Vagina (tissue), 2 donors: ENCODE data around the gene SRCIN1. TPM values are rescaled to one million over a fixed set of nuclear protein-coding genes. Genes with fewer than 3 reads are reported as not detected.
A peak's percentile ranks its signal among the peaks of the same experiment; 100 is the strongest.
"Not testable (repeated sequence)": the region's sequence is repeated elsewhere in the genome, so short reads cannot be mapped to it uniquely, and the experiment has no call there.

Experiments used
- DNase-seq, 2 donors: peaks; one replicate each; pipeline ENCODE4 v3.0.0-alpha.2; 2017; ENCODE audit errors: extremely low spot score in 2 of 2
- H3K27ac ChIP-seq: fragments of 200-600 bp; sonication (generic); one replicate; pipeline ENCODE4 v1.5.1; 2019
- H3K27me3 ChIP-seq: fragments of 200-600 bp; sonication (generic); one replicate; pipeline ENCODE4 v1.5.1; 2019
- H3K36me3 ChIP-seq, 2 donors: fragments of 200-600 bp; sonication (generic); one replicate each; pipeline ENCODE4 v1.5.1; 2017 to 2019
- H3K4me1 ChIP-seq: fragments of 200-600 bp; sonication (generic); one replicate; pipeline ENCODE4 v1.5.1; 2019
- H3K4me3 ChIP-seq, 2 donors: fragments of 200-600 bp; sonication (generic); 1 replicate in 1 of 2; 2 replicates in 1 of 2; pipeline ENCODE4 v1.5.1; 2016 to 2019
- H3K9me3 ChIP-seq: fragments of 200-600 bp; sonication (generic); one replicate; pipeline ENCODE4 v1.5.1; 2019
- POLR2A ChIP-seq, 2 donors: fragments of 450-650 bp; IDR thresholded peaks; one replicate each; pipeline ENCODE4 v1.6.1; 2017; ENCODE audit warnings: antibody characterized with exemption in 2 of 2, mild to moderate bottlenecking in 2 of 2, moderate library complexity in 2 of 2
- POLR2AphosphoS5 ChIP-seq, 2 donors: sonication (generic); formaldehyde crosslinking; IDR thresholded peaks; one replicate each; pipeline ENCODE4 v1.9.0; 2017; ENCODE audit warnings: antibody characterized with exemption in 2 of 2, mild to moderate bottlenecking in 2 of 2, low read depth in 1 of 2; ENCODE audit not compliant: insufficient read depth in 1 of 2
- intact Hi-C: fragments of 100-400 bp; cut with DNase I; formaldehyde crosslinking; loops from one replicate; pipeline ENCODE4 v1.15.1; 2023
- total RNA-seq: library from RNA; depleted of rRNA; stranded (reverse); fragments of >200 nt; gene quantifications from one replicate; pipeline ENCODE4 v1.2.3, GENCODE V29; 2016
- TF ChIP-seq, protein P1 (sequence below), 3 experiments: fragments of 450-650 bp in 2 of 3; fragments of 200-600 bp in 1 of 3; sonication (generic) in 1 of 3; IDR thresholded peaks; one replicate each; pipeline ENCODE4 v1.5.1; 2017 to 2019; ENCODE audit warnings: antibody characterized with exemption in 3 of 3, mild to moderate bottlenecking in 2 of 3, moderate library complexity in 2 of 3

Gene SRCIN1, protein sequence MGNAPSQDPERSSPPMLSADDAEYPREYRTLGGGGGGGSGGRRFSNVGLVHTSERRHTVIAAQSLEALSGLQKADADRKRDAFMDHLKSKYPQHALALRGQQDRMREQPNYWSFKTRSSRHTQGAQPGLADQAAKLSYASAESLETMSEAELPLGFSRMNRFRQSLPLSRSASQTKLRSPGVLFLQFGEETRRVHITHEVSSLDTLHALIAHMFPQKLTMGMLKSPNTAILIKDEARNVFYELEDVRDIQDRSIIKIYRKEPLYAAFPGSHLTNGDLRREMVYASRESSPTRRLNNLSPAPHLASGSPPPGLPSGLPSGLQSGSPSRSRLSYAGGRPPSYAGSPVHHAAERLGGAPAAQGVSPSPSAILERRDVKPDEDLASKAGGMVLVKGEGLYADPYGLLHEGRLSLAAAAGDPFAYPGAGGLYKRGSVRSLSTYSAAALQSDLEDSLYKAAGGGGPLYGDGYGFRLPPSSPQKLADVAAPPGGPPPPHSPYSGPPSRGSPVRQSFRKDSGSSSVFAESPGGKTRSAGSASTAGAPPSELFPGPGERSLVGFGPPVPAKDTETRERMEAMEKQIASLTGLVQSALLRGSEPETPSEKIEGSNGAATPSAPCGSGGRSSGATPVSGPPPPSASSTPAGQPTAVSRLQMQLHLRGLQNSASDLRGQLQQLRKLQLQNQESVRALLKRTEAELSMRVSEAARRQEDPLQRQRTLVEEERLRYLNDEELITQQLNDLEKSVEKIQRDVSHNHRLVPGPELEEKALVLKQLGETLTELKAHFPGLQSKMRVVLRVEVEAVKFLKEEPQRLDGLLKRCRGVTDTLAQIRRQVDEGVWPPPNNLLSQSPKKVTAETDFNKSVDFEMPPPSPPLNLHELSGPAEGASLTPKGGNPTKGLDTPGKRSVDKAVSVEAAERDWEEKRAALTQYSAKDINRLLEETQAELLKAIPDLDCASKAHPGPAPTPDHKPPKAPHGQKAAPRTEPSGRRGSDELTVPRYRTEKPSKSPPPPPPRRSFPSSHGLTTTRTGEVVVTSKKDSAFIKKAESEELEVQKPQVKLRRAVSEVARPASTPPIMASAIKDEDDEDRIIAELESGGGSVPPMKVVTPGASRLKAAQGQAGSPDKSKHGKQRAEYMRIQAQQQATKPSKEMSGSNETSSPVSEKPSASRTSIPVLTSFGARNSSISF
- total RNA-seq = 5.2 TPM

DNA sequence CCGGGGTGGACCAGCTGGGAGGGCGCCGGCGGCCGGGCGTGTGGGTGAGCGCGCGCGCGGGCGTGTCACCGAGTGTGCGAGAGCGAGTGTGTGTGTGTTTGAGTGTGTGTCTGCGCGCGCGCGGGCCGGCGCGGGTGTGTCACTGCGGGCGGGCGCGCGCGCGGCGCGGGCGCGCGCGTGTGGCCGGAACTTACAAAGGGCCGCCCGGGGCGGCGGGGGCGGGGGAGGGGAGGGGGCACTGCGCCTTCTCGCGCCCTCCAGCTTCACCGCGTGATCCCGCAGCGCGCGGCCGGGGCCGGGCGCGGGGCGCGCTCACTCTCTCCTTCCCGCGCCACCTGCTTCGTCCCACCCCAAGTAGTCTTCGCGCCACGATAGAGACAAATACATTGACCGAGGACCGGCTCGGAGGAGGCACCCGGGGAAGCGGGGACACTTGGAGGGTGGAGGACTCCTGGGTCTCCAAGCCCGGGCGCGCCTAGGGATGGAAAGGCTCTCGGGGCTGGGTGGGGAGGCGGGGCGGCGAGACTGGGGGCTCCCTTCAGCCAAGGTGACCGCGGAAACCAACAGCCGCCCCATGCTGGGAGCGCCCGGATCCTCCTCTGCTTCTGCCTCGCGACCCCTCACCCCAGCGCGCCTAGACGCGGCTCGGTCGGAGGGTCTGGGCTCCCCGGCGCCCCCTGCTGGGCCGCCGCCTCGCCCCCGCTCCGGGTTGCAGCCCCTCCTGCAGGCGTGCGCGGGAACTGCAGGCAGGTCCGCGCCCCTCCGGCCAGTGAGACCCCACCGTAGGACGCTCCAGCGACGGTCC is at the start of gene SRCIN1:
TSS of gene SRCIN1 (minus strand) at position 112 of the 805 bp plus-strand sequence. CDS start 247 bp downstream, outside the sequence.
- Histone ChIP-seq H3K4me3 (peak within 1 kb of the TSS; percentile 49 to 51), H3K9me3 (no peaks in the 10 kb centered on the region), H3K36me3 (no peaks in the 10 kb centered on the region), H3K27ac (no peak within 1 kb of the TSS), H3K27me3 (peaks cover 16% of the 10 kb centered on the region), H3K4me1 (peaks cover 32% of the 10 kb centered on the region)
- TF ChIP-seq, protein P1, sequence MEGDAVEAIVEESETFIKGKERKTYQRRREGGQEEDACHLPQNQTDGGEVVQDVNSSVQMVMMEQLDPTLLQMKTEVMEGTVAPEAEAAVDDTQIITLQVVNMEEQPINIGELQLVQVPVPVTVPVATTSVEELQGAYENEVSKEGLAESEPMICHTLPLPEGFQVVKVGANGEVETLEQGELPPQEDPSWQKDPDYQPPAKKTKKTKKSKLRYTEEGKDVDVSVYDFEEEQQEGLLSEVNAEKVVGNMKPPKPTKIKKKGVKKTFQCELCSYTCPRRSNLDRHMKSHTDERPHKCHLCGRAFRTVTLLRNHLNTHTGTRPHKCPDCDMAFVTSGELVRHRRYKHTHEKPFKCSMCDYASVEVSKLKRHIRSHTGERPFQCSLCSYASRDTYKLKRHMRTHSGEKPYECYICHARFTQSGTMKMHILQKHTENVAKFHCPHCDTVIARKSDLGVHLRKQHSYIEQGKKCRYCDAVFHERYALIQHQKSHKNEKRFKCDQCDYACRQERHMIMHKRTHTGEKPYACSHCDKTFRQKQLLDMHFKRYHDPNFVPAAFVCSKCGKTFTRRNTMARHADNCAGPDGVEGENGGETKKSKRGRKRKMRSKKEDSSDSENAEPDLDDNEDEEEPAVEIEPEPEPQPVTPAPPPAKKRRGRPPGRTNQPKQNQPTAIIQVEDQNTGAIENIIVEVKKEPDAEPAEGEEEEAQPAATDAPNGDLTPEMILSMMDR (IDR thresholded peaks at IDR 0.05) = peak in 2 of 3 experiments; percentile 26 to 45
- no peak for TF ChIP-seq POLR2AphosphoS5 (IDR thresholded peaks at IDR 0.05; ENCODE audit: insufficient read depth in 1 of 2, low read depth in 1 of 2)
- intact Hi-C loops = no loop called here
- no peak for DNase-seq

DNA sequence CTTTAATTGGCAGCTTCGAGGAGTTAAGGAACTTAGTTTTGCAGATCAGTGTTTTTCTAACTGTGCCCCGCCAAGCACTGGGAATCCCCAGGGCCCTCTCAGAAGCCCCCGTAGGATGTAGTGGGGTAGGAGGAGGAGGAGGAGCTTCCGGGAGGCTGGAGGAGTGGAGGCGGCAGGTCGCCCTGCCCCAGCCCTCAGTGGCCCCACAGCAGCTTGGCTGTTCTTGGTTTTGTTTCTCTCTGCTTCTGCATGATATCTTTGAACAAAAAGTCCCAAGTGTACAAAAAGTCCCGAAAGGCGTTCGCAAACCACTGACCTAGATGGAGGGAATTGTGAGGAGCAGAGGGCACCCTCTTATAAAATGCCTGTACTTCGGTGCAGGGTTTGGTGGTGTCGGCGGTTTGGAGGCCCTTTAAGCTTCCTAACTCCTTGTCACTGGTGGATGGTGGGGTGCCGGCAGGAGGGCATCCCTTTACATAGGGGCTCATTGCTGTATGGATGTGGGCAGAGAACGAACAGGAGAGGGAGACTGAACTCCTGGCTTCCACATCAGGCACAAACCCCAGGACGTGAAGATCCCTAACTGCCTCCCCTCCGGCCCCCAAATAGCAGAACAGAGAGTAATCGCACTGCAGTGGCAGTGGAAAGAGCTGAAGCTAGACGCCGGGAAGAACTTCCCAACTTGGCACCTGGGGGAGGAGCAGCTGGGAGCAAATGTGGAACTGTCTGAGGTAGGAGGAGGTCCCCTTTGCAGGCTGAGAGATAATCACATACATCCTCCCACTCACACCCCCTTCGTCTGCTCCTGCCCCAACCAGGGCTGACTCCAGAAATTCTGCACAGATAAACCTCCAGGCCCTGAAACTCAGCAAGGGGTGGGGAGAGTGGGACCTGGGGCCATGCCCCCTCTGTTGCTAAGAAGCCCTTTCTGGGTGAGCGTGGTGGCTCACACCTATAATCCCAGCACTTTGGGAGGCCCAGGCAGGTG is 49.0 kb upstream of the SRCIN1 start:
- no peak for DNase-seq
- Histone ChIP-seq H3K27me3 (peaks cover 6% of the 10 kb centered on the region), H3K4me3 (no peak overlapping the region), H3K4me1 (no peaks in the 10 kb centered on the region), H3K9me3 (no peaks in the 10 kb centered on the region), H3K36me3 (no peaks in the 10 kb centered on the region), H3K27ac (no peak overlapping the region)
- intact Hi-C loops = no loop called here
- TF ChIP-seq, protein P1 (IDR thresholded peaks at IDR 0.05) = no peak
- TF ChIP-seq POLR2A (IDR thresholded peaks at IDR 0.05) (no peak), POLR2AphosphoS5 (IDR thresholded peaks at IDR 0.05; ENCODE audit: insufficient read depth in 1 of 2, low read depth in 1 of 2) (no peak)

DNA sequence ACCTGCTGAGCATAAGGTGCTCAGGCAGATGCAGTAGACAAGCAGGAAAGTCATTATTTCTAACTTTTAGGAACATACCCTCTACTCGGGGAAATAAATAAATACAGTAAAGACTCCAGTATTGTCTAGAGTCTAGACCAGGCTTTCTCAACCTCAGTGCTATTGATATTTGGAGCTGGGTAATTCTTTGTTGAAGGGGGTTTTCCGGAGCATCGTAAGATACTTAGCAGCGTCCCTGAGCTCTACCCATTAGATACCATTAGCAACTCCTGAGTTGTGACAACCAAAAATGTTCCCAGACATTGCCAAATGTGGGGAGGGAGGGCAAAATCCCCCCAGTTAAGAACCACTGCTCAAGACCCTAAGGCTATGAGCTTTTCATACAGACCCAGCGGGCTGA is 47.9 kb upstream of the SRCIN1 start:
- Histone ChIP-seq H3K36me3 (no peaks in the 10 kb centered on the region), H3K9me3 (no peaks in the 10 kb centered on the region), H3K4me1 (no peaks in the 10 kb centered on the region), H3K27me3 (peaks cover 6% of the 10 kb centered on the region), H3K4me3 (no peak overlapping the region), H3K27ac (no peak overlapping the region)
- no peak for DNase-seq
- TF ChIP-seq, protein P1 (IDR thresholded peaks at IDR 0.05) = no peak
- no peak for TF ChIP-seq POLR2A (IDR thresholded peaks at IDR 0.05)
- intact Hi-C loops = no loop called here

DNA sequence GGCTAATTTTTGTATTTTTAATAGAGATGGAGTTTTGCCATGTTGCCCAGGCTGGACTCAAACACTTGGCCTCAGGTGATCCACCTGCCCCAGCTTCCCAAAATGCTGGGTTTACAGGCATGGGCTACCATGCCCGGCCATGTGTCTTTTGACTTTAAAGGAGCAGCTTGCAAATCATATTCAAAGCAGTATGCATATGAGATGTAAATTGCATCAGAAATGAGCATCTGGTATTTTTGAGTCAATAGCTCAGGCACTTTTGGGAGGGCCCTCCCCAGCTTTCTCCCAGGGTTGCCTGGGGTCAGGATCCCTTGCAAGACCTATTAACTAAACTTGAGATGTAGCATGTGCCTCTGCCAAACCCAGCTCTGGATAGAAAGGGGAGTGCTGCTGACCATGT is 47.5 kb upstream of the SRCIN1 start:
- TF ChIP-seq POLR2A (IDR thresholded peaks at IDR 0.05) (no peak), POLR2AphosphoS5 (IDR thresholded peaks at IDR 0.05; ENCODE audit: insufficient read depth in 1 of 2, low read depth in 1 of 2) (no peak)
- TF ChIP-seq, protein P1 (IDR thresholded peaks at IDR 0.05) = no peak
- Histone ChIP-seq H3K4me3 (no peak overlapping the region), H3K4me1 (no peaks in the 10 kb centered on the region), H3K36me3 (no peaks in the 10 kb centered on the region), H3K9me3 (no peaks in the 10 kb centered on the region), H3K27ac (no peak overlapping the region), H3K27me3 (peaks cover 6% of the 10 kb centered on the region)
- DNase-seq = no peak
- intact Hi-C loops = no loop called here

DNA sequence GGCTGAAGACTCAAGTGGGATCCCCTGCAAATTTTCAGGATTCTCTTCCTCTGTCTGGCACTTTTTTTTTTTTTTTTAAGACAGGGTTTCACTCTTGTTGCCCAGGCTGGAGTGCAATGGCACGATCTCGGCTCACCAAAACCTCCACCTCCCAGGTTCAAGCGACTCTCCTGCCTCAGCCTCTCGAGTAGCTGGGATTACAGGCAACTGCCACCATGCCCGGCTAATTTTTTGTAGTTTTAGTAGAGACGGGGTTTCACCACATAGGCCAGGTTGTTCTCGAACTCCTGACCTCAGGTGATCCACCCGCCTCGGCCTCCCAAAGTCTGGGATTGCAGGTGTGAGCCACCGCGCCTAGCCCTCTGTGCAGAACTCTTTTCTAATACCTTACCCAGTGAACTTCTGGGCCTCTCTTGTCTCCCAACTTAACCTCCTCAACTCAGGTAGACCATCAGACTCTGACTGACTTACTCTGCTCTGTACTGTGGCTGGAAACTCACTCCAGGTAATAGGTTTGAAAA is 45.0 kb upstream of the SRCIN1 start:
- intact Hi-C loops, H3K27me3 ChIP-seq, H3K4me1 ChIP-seq, DNase-seq, H3K36me3 ChIP-seq, H3K9me3 ChIP-seq, H3K27ac ChIP-seq, H3K4me3 ChIP-seq: not testable (repeated sequence)
